IMR-90 (cell line): ENCODE measurements around the gene GPR132. TPM values are rescaled to one million over a fixed set of nuclear protein-coding genes. Genes with fewer than 3 reads are reported as not detected.

ENCODE experiments used
- ATAC-seq: fragments of 200-7000 bp; cut with Tn5 transposase; 2 replicates; pipeline ENCODE4 v1.9.1; 2020; ENCODE audit warnings: low read depth, mild to moderate bottlenecking, moderate library complexity
- BruUV-seq: library from RNA; stranded (reverse); fragments of 400-500 nt; replicated peaks from 2 replicates; lab custom pipeline; 2021; lab: Mats Ljungman, UMichigan
- CTCF ChIA-PET: fragments of 300-600 bp; formaldehyde crosslinking; extraction: SDS; loops from one replicate; lab custom pipeline; 2021; ENCODE audit warnings: antibody characterized with exemption; lab: Yijun Ruan, JAX
- POLR2A ChIA-PET: fragments of 300-600 bp; sonication (Branson Sonifier 250); formaldehyde crosslinking; loops from one replicate; lab custom pipeline; 2022; ENCODE audit warnings: antibody characterized with exemption; ENCODE audit not compliant: unreplicated experiment; lab: Charles Lee
- DNase-seq: peaks from one replicate; pipeline ENCODE4 v3.0.0; 2013
- H2AFZ ChIP-seq: replicated peaks from 2 replicates; pipeline ENCODE3; 2013; ENCODE audit warnings: low read length, mild to moderate bottlenecking; ENCODE audit not compliant: poor library complexity
- H2AK5ac ChIP-seq: 2 replicates; pipeline ENCODE4 v1.6.1; 2013; ENCODE audit warnings: low read depth, low read length, inconsistent platforms
- H2AK9ac ChIP-seq: replicated peaks from 2 replicates; pipeline ENCODE3; 2013; ENCODE audit warnings: mild to moderate bottlenecking, low read depth, low read length, moderate library complexity; ENCODE audit not compliant: poor library complexity
- H2BK120ac ChIP-seq: 2 replicates; pipeline ENCODE4 v1.6.1; 2013; ENCODE audit warnings: low read depth, low read length, inconsistent platforms
- H2BK15ac ChIP-seq: 3 replicates; pipeline ENCODE4 v1.6.1; 2013; ENCODE audit warnings: low read depth, low read length, inconsistent platforms
- H2BK20ac ChIP-seq: 2 replicates; pipeline ENCODE4 v1.6.1; 2013; ENCODE audit warnings: low read depth, mild to moderate bottlenecking, inconsistent platforms, low read length, moderate library complexity
- H2BK5ac ChIP-seq: 2 replicates; pipeline ENCODE4 v1.6.1; 2013; ENCODE audit warnings: mild to moderate bottlenecking, low read depth, low read length, inconsistent platforms; ENCODE audit not compliant: poor library complexity, severe bottlenecking
- H3K14ac ChIP-seq: replicated peaks from 2 replicates; pipeline ENCODE4 v1.6.1; 2013; ENCODE audit warnings: low read depth, low read length, inconsistent platforms
- H3K18ac ChIP-seq: 2 replicates; pipeline ENCODE4 v1.6.1; 2013; ENCODE audit warnings: low read depth, low read length, control low read depth
- H3K23ac ChIP-seq: 2 replicates; pipeline ENCODE4 v1.6.1; 2013; ENCODE audit warnings: low read depth, low read length, inconsistent platforms
- H3K27ac ChIP-seq: 2 replicates; pipeline ENCODE4 v1.5.1; 2013; ENCODE audit warnings: mild to moderate bottlenecking, control low read depth, low read length; ENCODE audit not compliant: insufficient read depth
- H3K27me3 ChIP-seq: 2 replicates; pipeline ENCODE4 v1.6.1; 2013; ENCODE audit warnings: low read length; ENCODE audit not compliant: control insufficient read depth, insufficient read depth
- H3K36me3 ChIP-seq: 2 replicates; pipeline ENCODE4 v1.6.1; 2013; ENCODE audit warnings: low read length, mixed read lengths; ENCODE audit not compliant: control insufficient read depth, insufficient read depth
- H3K4ac ChIP-seq: 2 replicates; pipeline ENCODE4 v1.6.1; 2013; ENCODE audit warnings: low read depth, low read length, inconsistent platforms
- H3K4me1 ChIP-seq: 2 replicates; pipeline ENCODE4 v1.6.1; 2013; ENCODE audit warnings: low read length, mixed read lengths; ENCODE audit not compliant: control insufficient read depth, insufficient read depth
- H3K4me2 ChIP-seq: 2 replicates; pipeline ENCODE4 v1.6.1; 2013; ENCODE audit warnings: low read depth, mild to moderate bottlenecking, control low read depth, low read length, moderate library complexity
- H3K4me3 ChIP-seq: 2 replicates; pipeline ENCODE4 v1.5.1; 2013; ENCODE audit warnings: low read depth, mild to moderate bottlenecking, control low read depth, low read length, moderate library complexity; ENCODE audit not compliant: insufficient read depth
- H3K56ac ChIP-seq: 2 replicates; pipeline ENCODE4 v1.6.1; 2013; ENCODE audit warnings: low read length, inconsistent platforms; ENCODE audit not compliant: insufficient read depth; ENCODE audit errors: extremely low read depth
- H3K79me1 ChIP-seq, 2 experiments: 2 replicates each; pipeline ENCODE4 v1.6.1; 2013; ENCODE audit warnings: low read length in 2 of 2, inconsistent platforms in 1 of 2, low read depth in 1 of 2
- H3K9ac ChIP-seq: 2 replicates; pipeline ENCODE4 v1.6.1; 2013; ENCODE audit warnings: low read depth, low read length, control low read depth
- H3K9me1 ChIP-seq: 2 replicates; pipeline ENCODE4 v1.6.1; 2013; ENCODE audit warnings: low read length, inconsistent platforms; ENCODE audit not compliant: insufficient read depth
- H3K9me3 ChIP-seq: 2 replicates; pipeline ENCODE4 v1.6.1; 2013; ENCODE audit warnings: low read length; ENCODE audit not compliant: control insufficient read depth, insufficient read depth
- H4K20me1 ChIP-seq: 2 replicates; pipeline ENCODE4 v1.6.1; 2013; ENCODE audit warnings: low read length, inconsistent platforms; ENCODE audit not compliant: insufficient read depth
- H4K5ac ChIP-seq: 2 replicates; pipeline ENCODE4 v1.6.1; 2013; ENCODE audit warnings: mild to moderate bottlenecking, low read depth, low read length, control low read depth
- H4K8ac ChIP-seq, 2 experiments: 2 replicates each; pipeline ENCODE4 v1.6.1; 2013; ENCODE audit warnings: low read depth in 2 of 2, low read length in 2 of 2, control low read depth in 1 of 2, inconsistent platforms in 1 of 2
- H4K91ac ChIP-seq: 2 replicates; pipeline ENCODE4 v1.6.1; 2013; ENCODE audit warnings: low read depth, low read length, inconsistent platforms; ENCODE audit not compliant: insufficient read depth
- BHLHE40 ChIP-seq: fragments of 150-350 bp; IDR thresholded peaks from 2 replicates; pipeline ENCODE4 v1.6.1; 2016; ENCODE audit warnings: mild to moderate bottlenecking, low read depth, low read length
- CEBPB ChIP-seq: IDR thresholded peaks from 2 replicates; pipeline ENCODE4 v1.6.1; 2012; ENCODE audit warnings: low read depth, low read length, improper control_type of control experiment
- CHD1 ChIP-seq: IDR thresholded peaks from 2 replicates; pipeline ENCODE4 v1.6.1; 2012; ENCODE audit warnings: low read depth, low read length, improper control_type of control experiment
- FOS ChIP-seq: fragments of 150-350 bp; IDR thresholded peaks from 2 replicates; pipeline ENCODE4 v1.6.1; 2016; ENCODE audit warnings: low read depth, low read length
- MAFK ChIP-seq: IDR thresholded peaks from 2 replicates; pipeline ENCODE4 v1.6.1; 2012; ENCODE audit warnings: low read depth, low read length, improper control_type of control experiment
- MAZ ChIP-seq: IDR thresholded peaks from 2 replicates; pipeline ENCODE4 v1.6.1; 2012; ENCODE audit warnings: low read depth, mild to moderate bottlenecking, low read length, improper control_type of control experiment, moderate library complexity, borderline replicate concordance
- MXI1 ChIP-seq: IDR thresholded peaks from 2 replicates; pipeline ENCODE4 v1.6.1; 2012; ENCODE audit warnings: low read depth, mild to moderate bottlenecking, low read length, moderate library complexity, borderline replicate concordance
- NFE2L2 ChIP-seq: fragments of 150-350 bp; IDR thresholded peaks from 2 replicates; pipeline ENCODE4 v1.6.1; 2016; ENCODE audit warnings: low read depth, mild to moderate bottlenecking, low read length
- POLR2A ChIP-seq: IDR thresholded peaks from 2 replicates; pipeline ENCODE4 v1.6.1; 2012; ENCODE audit warnings: mild to moderate bottlenecking, low read depth, low read length
- RAD21 ChIP-seq: IDR thresholded peaks from 2 replicates; pipeline ENCODE4 v1.6.1; 2012; ENCODE audit warnings: low read length, improper control_type of control experiment
- RCOR1 ChIP-seq: IDR thresholded peaks from 2 replicates; pipeline ENCODE4 v1.6.1; 2012; ENCODE audit warnings: mild to moderate bottlenecking, low read length, improper control_type of control experiment; ENCODE audit not compliant: insufficient replicate concordance
- RFX5 ChIP-seq: IDR thresholded peaks from 2 replicates; pipeline ENCODE4 v1.8.0; 2012; ENCODE audit warnings: low read depth, mild to moderate bottlenecking, low read length, moderate library complexity
- SMC3 ChIP-seq: fragments of 150-350 bp; IDR thresholded peaks from 2 replicates; pipeline ENCODE4 v1.6.1; 2016; ENCODE audit warnings: low read depth, mild to moderate bottlenecking, antibody characterized with exemption, low read length, moderate library complexity
- WGBS, 2 experiments: methylation state at CpG; one replicate each; pipeline versions ENCODE4 v1.1.5 to v1.1.7; 2013; ENCODE audit warnings: missing lambda C conversion rate in 2 of 2; ENCODE audit not compliant: insufficient read length in 1 of 2; ENCODE audit errors: extremely low coverage in 2 of 2; 5-methylcytosine and 5-hydroxymethylcytosine counted together
- dilution Hi-C: fragments of 300-500 bp; cut with HindIII; formaldehyde crosslinking; loops from one replicate; pipeline ENCODE4 v1.14.3; 2018; ENCODE audit warnings: low sequenced_read_pairs; ENCODE audit not compliant: unreplicated experiment
- in situ Hi-C: fragments of 300-500 bp; cut with MboI; formaldehyde crosslinking; loops from 3 replicates; pipeline ENCODE4 v1.14.3; 2019; ENCODE audit warnings: low sequenced_read_pairs, inconsistent platforms, mixed read lengths
- intact Hi-C: fragments of 100-400 bp; cut with micrococcal nuclease; formaldehyde crosslinking; loops from 2 replicates; pipeline ENCODE4 v1.10.0; 2022
- polyA plus RNA-seq, 3 experiments: library from polyadenylated mRNA; depleted of rRNA; stranded (reverse); fragments of >200 nt; gene quantifications; 2 replicates each; pipeline ENCODE4 v1.2.3, GENCODE V29; 2012; ENCODE audit warnings: low replicate concordance in 1 of 3
- total RNA-seq: library from RNA; depleted of rRNA; stranded (reverse); fragments of >200 nt; gene quantifications from 2 replicates; pipeline ENCODE4 v1.2.3, GENCODE V29; 2012
- TF ChIP-seq, protein P1 (sequence below): fragments of 150-350 bp; IDR thresholded peaks from 2 replicates; pipeline ENCODE4 v1.6.1; 2017; ENCODE audit warnings: mild to moderate bottlenecking, antibody characterized with exemption, low read length, low read depth
- TF ChIP-seq, protein P2 (sequence below): fragments of 150-350 bp; IDR thresholded peaks from 2 replicates; pipeline ENCODE4 v1.6.1; 2016; ENCODE audit warnings: low read depth, mild to moderate bottlenecking, low read length, moderate library complexity, borderline replicate concordance
- TF ChIP-seq, protein P3 (sequence below): conservative IDR thresholded peaks from 2 replicates; pipeline ENCODE4 v1.5.1; 2012; ENCODE audit warnings: mild to moderate bottlenecking, low read depth, low read length, improper control_type of control experiment

The GPR132 gene
- total and polyA plus RNA-seq, 2 of the 4 experiments (the other 2 are of a cell fraction) = under 0.01 to 0.10 TPM

DNA sequence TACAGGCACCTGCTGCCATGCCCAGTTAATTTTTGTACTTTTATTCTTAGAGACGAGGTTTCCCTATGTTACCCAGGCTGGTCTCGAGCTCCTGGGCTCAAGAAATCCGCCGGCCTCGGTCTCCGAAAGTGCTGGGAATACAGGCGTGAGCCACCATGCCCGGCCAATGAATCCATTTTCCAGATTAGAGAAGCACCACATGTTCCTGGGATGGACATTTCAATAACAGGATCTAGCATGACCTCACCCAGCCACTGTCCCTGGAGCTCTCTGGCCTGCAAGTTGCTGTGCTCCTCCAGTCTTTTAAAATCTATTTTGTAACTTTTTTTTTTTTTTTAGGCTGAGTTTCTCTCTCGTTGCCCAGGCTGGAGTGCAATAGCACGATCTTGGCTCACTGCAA lies 2.2 kb downstream of the GPR132 start:
- no peak for TF ChIP-seq BHLHE40
- no peak for TF ChIP-seq RAD21
- TF ChIP-seq, protein P1, sequence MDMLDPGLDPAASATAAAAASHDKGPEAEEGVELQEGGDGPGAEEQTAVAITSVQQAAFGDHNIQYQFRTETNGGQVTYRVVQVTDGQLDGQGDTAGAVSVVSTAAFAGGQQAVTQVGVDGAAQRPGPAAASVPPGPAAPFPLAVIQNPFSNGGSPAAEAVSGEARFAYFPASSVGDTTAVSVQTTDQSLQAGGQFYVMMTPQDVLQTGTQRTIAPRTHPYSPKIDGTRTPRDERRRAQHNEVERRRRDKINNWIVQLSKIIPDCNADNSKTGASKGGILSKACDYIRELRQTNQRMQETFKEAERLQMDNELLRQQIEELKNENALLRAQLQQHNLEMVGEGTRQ = no peak
- no peak for TF ChIP-seq MXI1
- no peak for TF ChIP-seq MAZ
- no peak for TF ChIP-seq CEBPB
- no peak for TF ChIP-seq SMC3
- no peak for TF ChIP-seq NFE2L2
- TF ChIP-seq CHD1 = no peak
- TF ChIP-seq RFX5 = no peak
- no peak for TF ChIP-seq MAFK
- TF ChIP-seq FOS = no peak
- TF ChIP-seq, protein P2, sequence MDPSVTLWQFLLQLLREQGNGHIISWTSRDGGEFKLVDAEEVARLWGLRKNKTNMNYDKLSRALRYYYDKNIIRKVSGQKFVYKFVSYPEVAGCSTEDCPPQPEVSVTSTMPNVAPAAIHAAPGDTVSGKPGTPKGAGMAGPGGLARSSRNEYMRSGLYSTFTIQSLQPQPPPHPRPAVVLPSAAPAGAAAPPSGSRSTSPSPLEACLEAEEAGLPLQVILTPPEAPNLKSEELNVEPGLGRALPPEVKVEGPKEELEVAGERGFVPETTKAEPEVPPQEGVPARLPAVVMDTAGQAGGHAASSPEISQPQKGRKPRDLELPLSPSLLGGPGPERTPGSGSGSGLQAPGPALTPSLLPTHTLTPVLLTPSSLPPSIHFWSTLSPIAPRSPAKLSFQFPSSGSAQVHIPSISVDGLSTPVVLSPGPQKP = no peak
- TF ChIP-seq POLR2A = no peak
- TF ChIP-seq, protein P3, sequence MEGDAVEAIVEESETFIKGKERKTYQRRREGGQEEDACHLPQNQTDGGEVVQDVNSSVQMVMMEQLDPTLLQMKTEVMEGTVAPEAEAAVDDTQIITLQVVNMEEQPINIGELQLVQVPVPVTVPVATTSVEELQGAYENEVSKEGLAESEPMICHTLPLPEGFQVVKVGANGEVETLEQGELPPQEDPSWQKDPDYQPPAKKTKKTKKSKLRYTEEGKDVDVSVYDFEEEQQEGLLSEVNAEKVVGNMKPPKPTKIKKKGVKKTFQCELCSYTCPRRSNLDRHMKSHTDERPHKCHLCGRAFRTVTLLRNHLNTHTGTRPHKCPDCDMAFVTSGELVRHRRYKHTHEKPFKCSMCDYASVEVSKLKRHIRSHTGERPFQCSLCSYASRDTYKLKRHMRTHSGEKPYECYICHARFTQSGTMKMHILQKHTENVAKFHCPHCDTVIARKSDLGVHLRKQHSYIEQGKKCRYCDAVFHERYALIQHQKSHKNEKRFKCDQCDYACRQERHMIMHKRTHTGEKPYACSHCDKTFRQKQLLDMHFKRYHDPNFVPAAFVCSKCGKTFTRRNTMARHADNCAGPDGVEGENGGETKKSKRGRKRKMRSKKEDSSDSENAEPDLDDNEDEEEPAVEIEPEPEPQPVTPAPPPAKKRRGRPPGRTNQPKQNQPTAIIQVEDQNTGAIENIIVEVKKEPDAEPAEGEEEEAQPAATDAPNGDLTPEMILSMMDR = no peak
- no peak for TF ChIP-seq RCOR1
- in situ Hi-C loops = no loop called here

More for the DNA sequence above, 2.2 kb downstream of the GPR132 start:
- Histone ChIP-seq H3K27me3 (no peaks in the 10 kb centered on the region; the same call in 1 of the 2 replicates), H2BK120ac (no peak overlapping the region), H3K18ac (no peak overlapping the region), H2AFZ (no peak overlapping the region), H2AK5ac (no peak overlapping the region), H3K4me2 (no peak overlapping the region), H2BK20ac (no peak overlapping the region), H3K23ac (no peak overlapping the region), H3K4ac (no peak overlapping the region), H2AK9ac (no peak overlapping the region), H2BK5ac (no peak overlapping the region), H3K27ac (no peak overlapping the region), H4K8ac (no peak overlapping the region), H3K4me3 (no peak overlapping the region), H3K9me1 (peaks cover 8% of the 10 kb centered on the region; the same call in 1 of the 2 replicates), H3K79me1 (no peaks in the 10 kb centered on the region), H3K36me3 (no peaks in the 10 kb centered on the region), H3K56ac (no peak overlapping the region), H4K5ac (no peak overlapping the region), H4K91ac (no peak overlapping the region), H4K20me1 (no peaks in the 10 kb centered on the region), H2BK15ac (no peak overlapping the region), H3K9ac (no peak overlapping the region), H3K14ac (no peak overlapping the region), H3K9me3 (no peaks in the 10 kb centered on the region), H3K4me1 (peaks cover 7% of the 10 kb centered on the region)
- no peak for ATAC-seq
- CTCF ChIA-PET = interaction anchor here (0.9 kb wide), 1 partner anchor 17 kb away, joined by 3 read pairs; no protein-coding TSS in a partner anchor
- WGBS, 2 experiments = 84% methylated on average over 6 of the region's 10 CpGs; no CpG with 5 or more reads in 1 of the 2 experiments
- dilution Hi-C loops = no loop called here
- BruUV-seq = no TSS peak
- intact Hi-C loops = no loop called here
- POLR2A ChIA-PET = interaction anchor here (0.6 kb wide), 2 partner anchors 9 to 93 kb away, joined by 3 to 4 read pairs; no protein-coding TSS in a partner anchor
- DNase-seq = no peak
